Erythroblast (primary cell): Measurements from ENCODE around the gene SPATC1L.
"Not testable (repeated sequence)": the region's sequence is repeated elsewhere in the genome, so short reads cannot be mapped to it uniquely, and the experiment has no call there.

Experiments
- GATA1 ChIP-seq: IDR thresholded peaks from 2 replicates; pipeline ENCODE4 v1.6.1; 2011; ENCODE audit warnings: low read depth, mild to moderate bottlenecking, control low read depth, low read length, moderate library complexity
- POLR2A ChIP-seq: IDR thresholded peaks from 2 replicates; pipeline ENCODE4 v1.6.1; 2011; ENCODE audit warnings: mild to moderate bottlenecking, low read length

DNA sequence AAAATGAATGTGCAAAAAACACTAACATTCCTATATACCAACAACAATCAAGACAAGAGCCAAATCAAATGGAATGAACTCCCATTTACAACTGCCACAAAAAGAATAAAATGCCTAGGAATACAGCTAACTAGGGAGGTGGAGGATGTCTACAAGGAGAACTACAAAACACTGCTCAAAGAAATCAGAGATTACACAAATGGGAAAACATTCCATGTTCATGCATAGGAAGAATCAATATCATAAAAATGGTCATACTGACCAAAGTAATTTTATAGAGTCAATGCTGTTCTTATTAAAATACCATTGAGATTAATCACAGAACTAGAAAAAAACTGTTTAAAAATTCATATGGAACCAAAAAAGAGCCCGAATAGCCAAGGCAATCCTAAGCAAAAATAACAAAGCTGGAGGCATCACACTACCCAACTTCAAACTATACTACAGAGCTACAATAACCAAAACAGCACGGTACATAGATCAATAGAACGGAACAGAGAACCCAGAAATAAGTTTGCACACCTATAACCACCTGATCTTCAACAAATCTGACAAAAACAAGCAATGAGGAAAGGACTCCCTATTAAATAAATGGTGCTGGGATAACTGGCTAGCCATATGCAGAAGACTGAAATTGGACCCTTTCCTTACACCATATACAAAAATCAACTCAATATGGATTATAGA lies 7.7 kb downstream of the SPATC1L start:
- TF ChIP-seq POLR2A, GATA1: not testable (repeated sequence)
